SU-DHL-6 (cell line): Measurements from ENCODE around the gene KIF11.

Experiments used
- EZH2phosphoT487 ChIP-seq: fragments of 200-600 bp; sonication (generic), shearing (Covaris generic); conservative IDR thresholded peaks from 2 replicates; pipeline ENCODE4 v1.6.1; 2018; ENCODE audit warnings: mild to moderate bottlenecking, antibody characterized with exemption, low read length, moderate library complexity, mixed read lengths
- TF ChIP-seq, protein P1 (sequence below): fragments of 200-600 bp; sonication (generic); IDR thresholded peaks from one replicate; pipeline ENCODE4 v1.5.1; 2017; ENCODE audit warnings: antibody characterized with exemption, mild to moderate bottlenecking, low read length, moderate library complexity; ENCODE audit not compliant: insufficient read depth, poor library complexity, severe bottlenecking

DNA sequence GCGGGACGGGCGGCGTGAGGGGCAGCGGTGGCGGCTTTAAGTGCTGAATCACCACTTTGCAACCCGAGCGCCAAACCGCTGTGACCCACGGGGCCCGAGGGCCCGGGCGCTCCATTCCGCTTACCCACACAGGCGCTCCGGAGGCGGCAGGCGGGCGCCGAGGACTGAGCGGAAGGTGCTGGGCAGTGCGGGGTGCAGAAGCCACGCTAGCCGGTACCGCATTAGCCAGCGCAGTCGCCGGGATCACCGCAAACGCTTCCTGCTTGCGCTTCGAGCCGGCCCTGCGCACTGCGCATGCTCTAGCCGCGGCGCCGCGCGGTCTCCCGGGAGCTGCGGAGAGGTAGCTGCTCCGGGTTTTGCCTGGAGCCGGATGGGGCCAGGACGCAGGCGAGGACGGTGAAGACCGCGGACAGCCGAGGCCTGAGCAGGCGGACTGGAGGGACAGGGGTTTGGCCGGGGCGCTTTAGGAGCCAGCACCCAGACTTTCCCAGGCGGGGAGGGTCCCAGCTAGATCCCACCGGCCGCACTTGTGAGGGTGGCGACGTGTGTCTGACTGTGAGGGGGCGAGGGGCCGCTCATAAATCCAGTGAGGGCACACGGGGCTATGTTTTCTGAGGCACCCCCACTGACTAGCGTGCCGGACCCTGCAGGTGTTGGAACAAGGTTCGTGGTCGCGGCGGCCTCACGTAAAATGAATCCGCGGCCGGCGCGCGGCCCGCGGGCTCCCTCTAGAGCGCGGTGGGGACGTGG, 19.0 kb upstream of the KIF11 start, which contains the start of gene IDE:
- TF ChIP-seq, protein P1, sequence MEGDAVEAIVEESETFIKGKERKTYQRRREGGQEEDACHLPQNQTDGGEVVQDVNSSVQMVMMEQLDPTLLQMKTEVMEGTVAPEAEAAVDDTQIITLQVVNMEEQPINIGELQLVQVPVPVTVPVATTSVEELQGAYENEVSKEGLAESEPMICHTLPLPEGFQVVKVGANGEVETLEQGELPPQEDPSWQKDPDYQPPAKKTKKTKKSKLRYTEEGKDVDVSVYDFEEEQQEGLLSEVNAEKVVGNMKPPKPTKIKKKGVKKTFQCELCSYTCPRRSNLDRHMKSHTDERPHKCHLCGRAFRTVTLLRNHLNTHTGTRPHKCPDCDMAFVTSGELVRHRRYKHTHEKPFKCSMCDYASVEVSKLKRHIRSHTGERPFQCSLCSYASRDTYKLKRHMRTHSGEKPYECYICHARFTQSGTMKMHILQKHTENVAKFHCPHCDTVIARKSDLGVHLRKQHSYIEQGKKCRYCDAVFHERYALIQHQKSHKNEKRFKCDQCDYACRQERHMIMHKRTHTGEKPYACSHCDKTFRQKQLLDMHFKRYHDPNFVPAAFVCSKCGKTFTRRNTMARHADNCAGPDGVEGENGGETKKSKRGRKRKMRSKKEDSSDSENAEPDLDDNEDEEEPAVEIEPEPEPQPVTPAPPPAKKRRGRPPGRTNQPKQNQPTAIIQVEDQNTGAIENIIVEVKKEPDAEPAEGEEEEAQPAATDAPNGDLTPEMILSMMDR: peak; percentile 89
- no peak for TF ChIP-seq EZH2phosphoT487
